ENCODE results near the gene SLC6A19. TPM values are rescaled to one million over a fixed set of nuclear protein-coding genes. Genes with fewer than 3 reads are reported as not detected.

The SLC6A19 gene
- total RNA-seq, 1 experiment from 2014 or later = 0.37 TPM

DNA sequence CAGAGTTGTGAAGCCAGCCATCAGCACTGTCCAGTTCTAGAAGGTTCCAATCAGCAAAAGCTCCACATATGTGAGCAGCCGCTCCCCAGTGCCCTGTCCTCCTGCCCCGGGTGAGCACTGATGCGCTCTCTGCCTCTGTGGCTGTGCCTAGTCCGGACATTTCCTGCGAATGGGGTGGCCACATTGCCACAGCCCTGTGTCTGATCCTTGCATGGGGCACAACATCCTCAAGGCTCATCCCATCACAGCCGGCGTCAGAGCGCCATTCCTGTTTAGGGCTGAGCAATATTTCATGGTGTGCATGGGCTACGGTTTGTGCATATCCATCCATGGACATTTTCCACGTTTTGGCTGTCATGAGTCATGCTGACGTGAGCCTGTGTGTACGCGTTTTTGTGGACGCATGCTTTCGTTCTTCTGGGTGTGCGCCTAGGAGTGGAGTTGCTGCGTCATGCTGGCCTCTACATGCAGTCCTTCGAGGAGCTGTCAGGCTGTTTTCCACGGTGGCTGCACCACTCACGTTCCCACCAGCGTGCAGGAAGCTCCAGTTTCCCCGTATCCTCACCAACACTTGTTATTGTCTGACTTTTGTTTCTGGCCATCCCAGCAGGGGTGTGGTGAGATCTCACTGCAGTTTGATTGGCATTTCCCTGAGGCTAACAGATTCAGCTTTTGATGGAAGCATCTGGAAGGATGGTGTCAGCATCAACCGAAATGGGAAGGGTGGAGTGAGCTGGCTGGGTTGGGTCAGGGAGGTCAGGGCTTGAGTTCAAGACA, 14.1 kb downstream of the SLC6A19 start:
- in situ Hi-C loops (cut with HindIII; ENCODE audit: low sequenced_read_pairs) = no loop called here
- DNase-seq (ENCODE audit: low spot score) = no peak

- DNase-seq (ENCODE audit: low spot score) = no peak
- in situ Hi-C loops (cut with HindIII; ENCODE audit: low sequenced_read_pairs) = no loop called here
Measured at GRCh38 chr5:1216211-1216917, 15.0 kb downstream of the SLC6A19 start.

- no peak for DNase-seq (ENCODE audit: low spot score)
- in situ Hi-C loops (cut with HindIII; ENCODE audit: low sequenced_read_pairs) = no loop called here
Measured at GRCh38 chr5:1216918-1217295, 15.5 kb downstream of the SLC6A19 start.

DNA sequence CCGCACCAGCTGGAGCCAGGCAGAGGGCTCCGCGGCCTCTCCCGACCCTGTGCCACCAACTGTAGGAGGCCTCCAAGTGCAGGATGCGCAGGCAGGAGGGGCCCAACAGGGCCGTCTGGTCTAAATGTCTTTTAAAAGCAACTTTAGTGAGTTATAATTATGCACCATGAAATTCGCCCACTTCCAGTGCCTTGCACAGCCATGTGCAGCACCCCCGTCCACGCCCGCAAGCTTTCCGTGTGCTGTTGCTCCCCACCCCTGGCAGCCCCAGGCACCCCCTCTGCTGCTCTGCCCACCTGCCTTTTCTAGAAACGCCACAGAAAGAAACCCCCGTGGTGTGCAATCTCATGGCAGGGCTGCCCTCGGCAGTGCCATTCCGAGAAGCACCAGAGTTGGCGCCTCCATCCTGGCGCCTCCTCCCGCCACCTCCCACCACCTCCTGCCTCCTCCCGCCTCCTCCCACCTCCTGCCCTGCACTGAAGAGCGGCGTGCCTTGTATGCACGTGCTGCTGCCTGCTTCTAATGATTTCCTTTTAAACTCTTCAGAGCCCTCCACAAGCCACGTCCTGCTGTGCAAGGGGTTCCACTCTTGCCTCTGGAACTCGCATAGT, 16.3 kb downstream of the SLC6A19 start:
- DNase-seq (ENCODE audit: low spot score) = no peak
- in situ Hi-C loops (cut with HindIII; ENCODE audit: low sequenced_read_pairs) = no loop called here

DNA sequence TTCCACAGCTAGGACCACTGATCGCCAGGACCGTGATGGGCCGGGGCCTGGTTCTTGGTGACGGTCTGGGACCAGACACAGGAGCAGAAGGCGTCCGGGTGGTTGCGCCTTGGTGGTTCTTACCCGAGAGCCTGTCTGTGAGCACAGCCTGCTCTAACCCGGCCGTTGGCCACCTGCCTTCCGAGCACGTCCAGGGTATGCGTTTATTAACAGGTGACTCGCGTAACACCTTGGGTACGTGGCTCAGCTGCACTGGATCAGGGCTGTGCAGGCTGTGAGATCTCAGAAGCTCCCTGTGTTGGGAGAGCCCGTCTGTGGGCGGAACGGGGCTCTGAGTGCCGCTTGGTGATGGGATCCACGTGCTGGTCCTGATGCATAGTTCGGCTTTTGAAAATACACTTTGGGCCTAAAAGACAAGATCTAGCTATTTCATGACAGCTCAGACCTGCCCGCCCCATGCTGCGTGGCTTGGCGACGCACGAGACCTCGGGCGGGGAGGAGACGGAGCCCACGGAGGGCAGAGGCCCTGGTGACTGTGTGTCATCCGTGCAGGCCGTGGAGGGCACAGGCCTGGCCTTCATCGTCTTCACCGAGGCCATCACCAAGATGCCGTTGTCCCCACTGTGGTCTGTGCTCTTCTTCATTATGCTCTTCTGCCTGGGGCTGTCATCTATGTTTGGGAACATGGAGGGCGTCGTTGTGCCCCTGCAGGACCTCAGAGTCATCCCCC, 17.1 kb downstream of the SLC6A19 start:
- in situ Hi-C loops (cut with HindIII; ENCODE audit: low sequenced_read_pairs) = no loop called here
- no peak for DNase-seq (ENCODE audit: low spot score)

DNA sequence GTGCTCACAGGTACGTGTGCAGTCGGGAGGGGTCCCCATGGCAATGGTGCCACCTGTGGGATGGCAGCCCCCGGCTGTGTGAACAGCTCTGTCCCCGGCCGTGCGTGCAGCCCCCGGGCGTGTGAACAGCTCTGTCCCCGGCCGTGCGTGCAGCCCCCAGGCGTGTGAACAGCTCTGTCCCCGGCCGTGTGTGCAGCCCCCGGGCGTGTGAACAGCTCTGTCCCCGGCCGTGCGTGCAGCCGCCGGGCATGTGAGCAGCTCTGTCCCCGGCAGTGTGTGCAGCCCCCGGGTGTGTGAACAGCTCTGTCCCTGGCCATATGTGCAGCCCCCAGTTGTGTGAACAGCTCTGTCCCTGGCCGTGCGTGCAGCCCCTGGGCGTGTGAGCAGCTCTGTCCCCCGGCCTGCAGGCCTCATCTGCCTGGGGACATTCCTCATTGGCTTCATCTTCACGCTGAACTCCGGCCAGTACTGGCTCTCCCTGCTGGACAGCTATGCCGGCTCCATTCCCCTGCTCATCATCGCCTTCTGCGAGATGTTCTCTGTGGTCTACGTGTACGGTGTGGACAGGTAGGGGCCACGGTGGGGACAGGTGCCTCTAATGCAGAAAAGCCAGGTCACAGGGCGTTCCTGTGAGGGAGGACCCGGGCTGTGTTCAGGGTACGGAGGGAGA, 17.8 kb downstream of the SLC6A19 start:
- in situ Hi-C loops (cut with HindIII; ENCODE audit: low sequenced_read_pairs) = no loop called here
- DNase-seq (ENCODE audit: low spot score) = peak; percentile 3

- peak; percentile 3 for DNase-seq (ENCODE audit: low spot score)
- in situ Hi-C loops (cut with HindIII; ENCODE audit: low sequenced_read_pairs) = no loop called here
Measured at GRCh38 chr5:1219768-1220100, 18.3 kb downstream of the SLC6A19 start.

DNA sequence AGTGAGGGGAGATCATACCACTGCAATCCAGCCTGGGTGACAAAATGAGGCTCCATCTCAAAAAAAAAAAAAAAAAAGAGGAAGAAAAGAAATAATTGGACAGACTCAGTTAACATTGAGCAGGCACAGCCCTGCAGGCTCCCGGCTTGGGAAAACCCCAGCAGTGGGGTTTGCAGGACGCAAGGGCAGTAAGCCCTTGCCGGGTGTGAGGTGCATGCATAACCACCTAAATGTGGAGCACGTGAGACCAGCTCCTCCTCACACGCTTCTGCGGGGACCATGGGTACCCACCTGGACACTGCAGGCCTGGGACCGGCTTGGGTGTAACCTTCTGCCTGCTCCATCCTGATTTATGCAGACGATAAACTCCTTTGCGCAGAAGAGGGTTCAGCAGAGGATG, 19.0 kb downstream of the SLC6A19 start:
- no peak for DNase-seq (ENCODE audit: low spot score)
- in situ Hi-C loops (cut with HindIII; ENCODE audit: low sequenced_read_pairs) = no loop called here

- in situ Hi-C loops (cut with HindIII; ENCODE audit: low sequenced_read_pairs) = no loop called here
- no peak for DNase-seq (ENCODE audit: low spot score)
Measured at GRCh38 chr5:1220831-1221230, 19.4 kb downstream of the SLC6A19 start.

- in situ Hi-C loops (cut with HindIII; ENCODE audit: low sequenced_read_pairs) = no loop called here
- DNase-seq (ENCODE audit: low spot score) = no peak
Measured at GRCh38 chr5:1221721-1222120, 20.3 kb downstream of the SLC6A19 start.

GRCh38 chr5:1222147-1222546, 20.8 kb downstream of the SLC6A19 start:
- in situ Hi-C loops (cut with HindIII; ENCODE audit: low sequenced_read_pairs) = no loop called here
- no peak for DNase-seq (ENCODE audit: low spot score)

- in situ Hi-C loops (cut with HindIII; ENCODE audit: low sequenced_read_pairs) = no loop called here
- no peak for DNase-seq (ENCODE audit: low spot score)
Measured at GRCh38 chr5:1222621-1223277, 21.4 kb downstream of the SLC6A19 start.

DNA sequence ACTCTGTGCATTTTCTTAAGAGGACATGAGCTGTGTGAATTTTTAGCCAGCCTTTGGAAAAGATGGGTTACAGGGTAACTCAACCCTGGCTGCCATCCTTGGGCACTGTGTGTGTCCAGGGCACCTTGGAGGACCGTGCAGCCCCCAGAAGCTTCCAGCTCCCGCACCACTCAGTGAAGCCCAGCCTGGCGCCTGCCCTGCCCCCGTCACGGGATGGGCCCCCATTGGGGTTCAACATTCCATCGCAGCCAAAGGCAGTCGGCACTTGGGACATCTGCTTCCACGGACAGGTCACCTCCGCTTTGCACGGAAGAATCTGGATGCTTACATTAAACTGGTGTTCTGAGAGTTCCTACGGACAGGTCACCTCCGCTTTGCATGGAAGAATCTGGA, 21.9 kb downstream of the SLC6A19 start:
- in situ Hi-C loops (cut with HindIII; ENCODE audit: low sequenced_read_pairs) = no loop called here
- DNase-seq (ENCODE audit: low spot score) = no peak

GRCh38 chr5:1224631-1225030, 23.2 kb downstream of the SLC6A19 start:
- no peak for DNase-seq (ENCODE audit: low spot score)
- in situ Hi-C loops (cut with HindIII; ENCODE audit: low sequenced_read_pairs) = no loop called here

- in situ Hi-C loops (cut with HindIII; ENCODE audit: low sequenced_read_pairs) = no loop called here
- no peak for DNase-seq (ENCODE audit: low spot score)
Measured at GRCh38 chr5:1225081-1225480, 23.7 kb downstream of the SLC6A19 start, which contains the start of gene SLC6A18. SLC6A18 (plus strand) TSS chr5:1225381; CDS start chr5:1225478, 97 bp downstream.

GRCh38 chr5:1226231-1226630, 24.8 kb downstream of the SLC6A19 start:
- in situ Hi-C loops (cut with HindIII; ENCODE audit: low sequenced_read_pairs) = no loop called here
- no peak for DNase-seq (ENCODE audit: low spot score)

GRCh38 chr5:1226839-1227581, 25.6 kb downstream of the SLC6A19 start:
- no peak for DNase-seq (ENCODE audit: low spot score)
- in situ Hi-C loops (cut with HindIII; ENCODE audit: low sequenced_read_pairs) = no loop called here

DNA sequence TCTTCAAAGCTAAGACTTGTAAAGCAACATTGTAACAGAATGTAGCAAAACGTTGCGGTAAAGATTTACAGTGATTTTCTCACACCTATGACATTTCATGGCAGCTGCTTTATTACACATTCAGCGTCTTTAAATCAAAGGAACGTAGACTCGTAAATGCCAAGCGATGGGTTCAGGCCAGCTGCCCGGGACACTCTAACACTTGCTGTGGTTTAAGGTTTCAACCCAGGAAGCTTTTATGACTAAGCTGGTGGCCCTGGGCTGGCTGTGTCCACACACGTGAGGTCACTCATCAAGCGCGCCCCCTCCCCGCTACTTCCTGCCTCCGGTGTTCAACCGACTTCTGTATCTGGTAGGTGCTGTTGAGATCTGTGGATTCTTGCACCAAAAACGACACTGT, 26.3 kb downstream of the SLC6A19 start:
- DNase-seq (ENCODE audit: low spot score) = no peak
- in situ Hi-C loops (cut with HindIII; ENCODE audit: low sequenced_read_pairs) = no loop called here

Measured in G401 (cell line).